GM12891 (cell line): ENCODE measurements around the gene HLA-A.

ENCODE experiments used
- POLR2A ChIP-seq: IDR thresholded peaks from 2 replicates; pipeline ENCODE4 v1.6.1; 2011; ENCODE audit warnings: low read depth, low read length, control low read depth
- POLR2AphosphoS5 ChIP-seq: IDR thresholded peaks from 2 replicates; pipeline ENCODE4 v1.6.1; 2011; ENCODE audit warnings: low read depth, low read length, control low read depth

- TF ChIP-seq POLR2A (no peak), POLR2AphosphoS5 (no peak)
Observed at GRCh38 chr6:29956518-29956917, 14.2 kb downstream of the HLA-A start.
